Gastrocnemius medialis (tissue), 4 donors: ENCODE results near the gene PIGN. TPM values are rescaled to one million over a fixed set of nuclear protein-coding genes. Genes with fewer than 3 reads are reported as not detected.
"Not testable (repeated sequence)": the region's sequence is repeated elsewhere in the genome, so short reads cannot be mapped to it uniquely, and the experiment has no call there.

Experiments
- ATAC-seq, 2 donors: fragments of 150-250 bp; one replicate each; pipeline ENCODE4 v1.9.1; 2016
- DNase-seq, 2 donors: peaks; one replicate each; pipeline ENCODE4 v3.0.0-alpha.2; 2019
- H3K27ac ChIP-seq, 4 donors: fragments of 200-600 bp; sonication (generic); 1 replicate in 1 of 4; 2 replicates in 3 of 4; pipeline ENCODE4 v1.5.1; 2016 to 2018; ENCODE audit warnings: mild to moderate bottlenecking in 2 of 4, moderate library complexity in 1 of 4
- H3K27me3 ChIP-seq, 3 donors: fragments of 200-600 bp; sonication (generic) in 2 of 3; 1 replicate in 1 of 3; 2 replicates in 2 of 3; pipeline versions ENCODE4 v1.5.1 to v1.6.0; 2016 to 2019; ENCODE audit warnings: mild to moderate bottlenecking in 1 of 3, moderate library complexity in 1 of 3
- H3K36me3 ChIP-seq, 2 donors: fragments of 200-600 bp; sonication (generic) in 1 of 2; one replicate each; pipeline ENCODE4 v1.5.1; 2017 to 2018
- H3K4me1 ChIP-seq, 2 donors: fragments of 200-600 bp; sonication (generic) in 1 of 2; one replicate each; pipeline ENCODE4 v1.5.1; 2016 to 2017; ENCODE audit warnings: mild to moderate bottlenecking in 2 of 2
- H3K4me3 ChIP-seq, 4 donors: fragments of 200-600 bp; sonication (generic) in 3 of 4; 1 replicate in 1 of 4; 2 replicates in 3 of 4; pipeline ENCODE4 v1.5.1; 2016 to 2019; ENCODE audit warnings: mild to moderate bottlenecking in 2 of 4
- H3K9me3 ChIP-seq, 3 donors: fragments of 200-600 bp; sonication (generic) in 2 of 3; 1 replicate in 1 of 3; 2 replicates in 2 of 3; pipeline ENCODE4 v1.5.1; 2016 to 2019
- POLR2A ChIP-seq, 2 donors: fragments of 450-650 bp; IDR thresholded peaks; one replicate each; pipeline ENCODE4 v1.6.1; 2017; ENCODE audit warnings: antibody characterized with exemption in 2 of 2, mild to moderate bottlenecking in 2 of 2, moderate library complexity in 2 of 2
- in situ Hi-C, 4 donors: fragments of 200-750 bp; cut with MboI; loops; one replicate each; pipeline versions ENCODE4 v1.15.0 to v1.8.0; 2017; ENCODE audit warnings: low sequenced_read_pairs in 4 of 4
- intact Hi-C: fragments of 100-400 bp; cut with DNase I; formaldehyde crosslinking; loops from one replicate; pipeline ENCODE4 v1.15.1; 2023; ENCODE audit warnings: low total_unique reads
- total RNA-seq, 4 donors: library from RNA; depleted of rRNA; stranded (reverse); fragments of >200 nt; gene quantifications; one replicate each; pipeline versions ENCODE4 v1.1.0 to v1.2.3, GENCODE V29; 2016
- TF ChIP-seq, protein P1 (sequence below), 5 experiments: fragments of 450-650 bp in 3 of 5; fragments of 200-600 bp in 2 of 5; sonication (generic) in 2 of 5; IDR thresholded peaks in 4 of 5; conservative IDR thresholded peaks in 1 of 5; 1 replicate in 4 of 5; 2 replicates in 1 of 5; pipeline ENCODE4 v1.5.1; 2016 to 2019; ENCODE audit warnings: antibody characterized with exemption in 5 of 5, mild to moderate bottlenecking in 3 of 5, moderate library complexity in 3 of 5

The PIGN gene
- total RNA-seq, 4 donors from 2014 or later: 10.7 to 18.7 (median 14.8) TPM

DNA sequence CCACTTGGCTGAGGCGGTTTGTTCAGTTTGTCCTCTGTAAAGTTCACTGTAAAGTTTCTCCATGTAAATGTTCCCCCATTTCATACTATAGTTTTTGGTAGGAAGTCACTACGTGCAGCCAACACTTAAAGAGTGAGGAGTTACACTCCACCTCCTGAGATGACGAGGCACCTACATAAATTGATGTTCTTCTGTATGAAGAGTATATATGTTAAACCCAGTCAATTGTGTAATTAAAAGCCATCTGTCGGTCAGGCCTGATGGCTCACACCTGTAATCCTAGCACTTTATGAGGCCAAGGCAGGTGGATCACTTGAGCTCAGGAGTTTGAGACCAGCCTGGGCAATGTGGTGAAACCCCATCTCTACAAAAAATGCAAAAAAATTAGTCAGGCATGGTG lies 7.6 kb downstream of the PIGN start:
- no peaks in the 10 kb centered on the region for H3K27me3 ChIP-seq
- no peaks in the 10 kb centered on the region for H3K4me1 ChIP-seq
- ATAC-seq (no peak), DNase-seq (no peak)
- no peaks in the 10 kb centered on the region for H3K36me3 ChIP-seq
- H3K9me3 ChIP-seq: no peaks in the 10 kb centered on the region
- intact Hi-C loops: no loop called here
- H3K27ac ChIP-seq: no peak overlapping the region
- in situ Hi-C loops: loop anchor here in 3 of 4 donors (25.0 kb wide), 4 partner anchors 383 to 808 kb away; partner anchors contain the start of gene PHLPP1 (in 1 of the 3)
- no peak for TF ChIP-seq POLR2A (IDR thresholded peaks at IDR 0.05)
- TF ChIP-seq, protein P1, sequence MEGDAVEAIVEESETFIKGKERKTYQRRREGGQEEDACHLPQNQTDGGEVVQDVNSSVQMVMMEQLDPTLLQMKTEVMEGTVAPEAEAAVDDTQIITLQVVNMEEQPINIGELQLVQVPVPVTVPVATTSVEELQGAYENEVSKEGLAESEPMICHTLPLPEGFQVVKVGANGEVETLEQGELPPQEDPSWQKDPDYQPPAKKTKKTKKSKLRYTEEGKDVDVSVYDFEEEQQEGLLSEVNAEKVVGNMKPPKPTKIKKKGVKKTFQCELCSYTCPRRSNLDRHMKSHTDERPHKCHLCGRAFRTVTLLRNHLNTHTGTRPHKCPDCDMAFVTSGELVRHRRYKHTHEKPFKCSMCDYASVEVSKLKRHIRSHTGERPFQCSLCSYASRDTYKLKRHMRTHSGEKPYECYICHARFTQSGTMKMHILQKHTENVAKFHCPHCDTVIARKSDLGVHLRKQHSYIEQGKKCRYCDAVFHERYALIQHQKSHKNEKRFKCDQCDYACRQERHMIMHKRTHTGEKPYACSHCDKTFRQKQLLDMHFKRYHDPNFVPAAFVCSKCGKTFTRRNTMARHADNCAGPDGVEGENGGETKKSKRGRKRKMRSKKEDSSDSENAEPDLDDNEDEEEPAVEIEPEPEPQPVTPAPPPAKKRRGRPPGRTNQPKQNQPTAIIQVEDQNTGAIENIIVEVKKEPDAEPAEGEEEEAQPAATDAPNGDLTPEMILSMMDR (IDR thresholded peaks at IDR 0.05 in 4 of 5, conservative IDR thresholded peaks at IDR 0.05 in 1 of 5): no peak
- H3K4me3 ChIP-seq: no peak overlapping the region

DNA sequence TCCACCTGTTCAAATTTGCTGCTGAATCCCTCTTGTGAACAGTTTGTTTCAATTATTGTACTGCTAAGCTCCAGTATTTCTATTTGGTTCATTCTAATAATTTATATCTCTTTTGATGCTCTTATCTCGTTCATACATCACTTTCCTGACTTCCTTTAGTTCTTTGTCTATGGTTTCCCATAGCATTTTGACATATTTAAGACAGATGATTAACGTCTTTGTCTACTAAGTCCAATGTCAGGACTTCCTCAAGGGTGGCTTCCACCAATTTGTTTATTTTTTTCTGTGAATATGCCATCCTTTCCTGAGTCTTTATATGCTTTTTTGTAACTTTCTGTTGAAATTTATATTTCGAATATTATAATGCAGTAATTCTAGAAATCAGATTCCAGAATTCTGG lies 9.6 kb downstream of the PIGN start:
- no peak overlapping the region for H3K4me3 ChIP-seq
- TF ChIP-seq POLR2A (IDR thresholded peaks at IDR 0.05): no peak
- TF ChIP-seq, protein P1 (IDR thresholded peaks at IDR 0.05 in 4 of 5, conservative IDR thresholded peaks at IDR 0.05 in 1 of 5): no peak
- no peaks in the 10 kb centered on the region for H3K36me3 ChIP-seq
- no peaks in the 10 kb centered on the region for H3K27me3 ChIP-seq
- H3K27ac ChIP-seq: no peak overlapping the region
- intact Hi-C loops (no loop called here), in situ Hi-C loops (loop anchor here in 3 of 4 donors (25.0 kb wide), 4 partner anchors 385 to 810 kb away; partner anchors contain the start of gene PHLPP1 (in 1 of the 3))
- no peak for DNase-seq
- ATAC-seq: no peak
- no peaks in the 10 kb centered on the region for H3K9me3 ChIP-seq
- no peaks in the 10 kb centered on the region for H3K4me1 ChIP-seq

DNA sequence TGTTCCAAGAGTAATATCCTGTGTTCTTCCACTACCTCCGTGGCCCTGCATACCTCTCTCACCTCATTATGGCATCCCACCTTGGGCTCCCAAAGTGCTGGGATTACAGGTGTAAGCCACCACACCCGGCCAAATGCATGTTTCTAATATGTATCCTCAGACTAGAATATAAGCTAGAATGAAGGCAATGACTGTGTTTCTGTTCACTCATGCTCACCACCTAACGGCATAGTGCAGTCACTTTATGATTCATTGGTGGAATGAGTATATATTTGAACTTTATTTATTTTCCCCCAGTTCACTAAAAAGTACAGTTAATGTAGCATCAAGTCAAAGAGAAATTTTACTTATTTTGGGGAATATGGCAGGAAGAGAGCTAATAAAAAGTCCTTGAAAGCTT lies 11.3 kb downstream of the PIGN start:
- DNase-seq (no peak), ATAC-seq (no peak)
- H3K27me3 ChIP-seq: no peaks in the 10 kb centered on the region
- H3K9me3 ChIP-seq: no peaks in the 10 kb centered on the region
- H3K27ac ChIP-seq: no peak overlapping the region
- in situ Hi-C loops (loop anchor here in 3 of 4 donors (25.0 kb wide), 4 partner anchors 387 to 812 kb away; partner anchors contain the start of gene PHLPP1 (in 1 of the 3)), intact Hi-C loops (no loop called here)
- H3K36me3 ChIP-seq: no peaks in the 10 kb centered on the region
- H3K4me1 ChIP-seq: no peaks in the 10 kb centered on the region
- no peak overlapping the region for H3K4me3 ChIP-seq
- TF ChIP-seq, protein P1 (IDR thresholded peaks at IDR 0.05 in 4 of 5, conservative IDR thresholded peaks at IDR 0.05 in 1 of 5): no peak
- no peak for TF ChIP-seq POLR2A (IDR thresholded peaks at IDR 0.05)

DNA sequence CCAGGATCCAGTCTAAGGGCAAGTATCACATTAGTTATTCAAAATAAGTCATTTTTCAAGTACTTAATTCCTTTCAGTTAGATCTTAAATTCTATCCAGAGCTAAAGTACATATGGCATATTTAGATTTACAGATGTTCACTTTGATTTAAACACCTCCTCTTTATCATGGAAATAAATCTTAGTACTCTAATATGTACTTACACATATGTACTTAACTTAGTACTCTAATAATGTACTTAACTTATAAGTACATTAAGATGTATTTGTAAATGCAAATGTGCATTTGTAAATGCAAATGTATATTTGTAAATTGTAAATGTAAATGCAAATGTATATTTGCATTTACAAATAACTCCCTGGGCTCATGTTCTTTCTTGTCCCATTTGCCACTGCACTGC lies 14.6 kb downstream of the PIGN start:
- no peak overlapping the region for H3K27ac ChIP-seq
- in situ Hi-C loops: no loop called here
- no peaks in the 10 kb centered on the region for H3K27me3 ChIP-seq
- intact Hi-C loops: no loop called here
- no peaks in the 10 kb centered on the region for H3K9me3 ChIP-seq
- ATAC-seq (no peak), DNase-seq (no peak)
- H3K4me3 ChIP-seq: no peak overlapping the region
- no peaks in the 10 kb centered on the region for H3K4me1 ChIP-seq
- H3K36me3 ChIP-seq: no peaks in the 10 kb centered on the region
- no peak for TF ChIP-seq POLR2A (IDR thresholded peaks at IDR 0.05)
- TF ChIP-seq, protein P1 (IDR thresholded peaks at IDR 0.05 in 4 of 5, conservative IDR thresholded peaks at IDR 0.05 in 1 of 5): no peak

DNA sequence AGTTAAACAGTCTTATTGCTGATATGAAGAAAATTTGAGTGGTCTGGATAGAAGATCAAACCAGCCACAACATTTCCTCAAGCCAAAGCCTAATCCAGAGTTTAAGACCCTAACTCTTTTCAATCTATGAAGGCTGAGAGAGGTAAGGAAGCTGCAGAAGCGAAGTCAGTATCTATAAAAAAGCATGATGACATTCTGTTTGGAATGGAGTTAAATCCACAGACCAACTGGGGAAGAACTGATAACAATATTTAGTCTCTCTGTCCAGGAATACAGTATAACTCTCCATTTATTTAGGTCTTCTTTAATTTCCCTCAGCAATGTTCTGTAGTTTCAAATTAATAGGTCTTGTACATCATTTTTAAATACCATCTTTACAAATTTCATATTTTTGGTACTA lies 16.0 kb downstream of the PIGN start:
- TF ChIP-seq, protein P1 (IDR thresholded peaks at IDR 0.05 in 4 of 5, conservative IDR thresholded peaks at IDR 0.05 in 1 of 5): no peak
- TF ChIP-seq POLR2A (IDR thresholded peaks at IDR 0.05): no peak
- no peak overlapping the region for H3K27ac ChIP-seq
- in situ Hi-C loops (no loop called here), intact Hi-C loops (no loop called here)
- DNase-seq (no peak), ATAC-seq (no peak)
- H3K4me3 ChIP-seq: no peak overlapping the region
- no peaks in the 10 kb centered on the region for H3K27me3 ChIP-seq
- H3K36me3 ChIP-seq: no peaks in the 10 kb centered on the region
- H3K9me3 ChIP-seq: no peaks in the 10 kb centered on the region
- H3K4me1 ChIP-seq: no peaks in the 10 kb centered on the region

DNA sequence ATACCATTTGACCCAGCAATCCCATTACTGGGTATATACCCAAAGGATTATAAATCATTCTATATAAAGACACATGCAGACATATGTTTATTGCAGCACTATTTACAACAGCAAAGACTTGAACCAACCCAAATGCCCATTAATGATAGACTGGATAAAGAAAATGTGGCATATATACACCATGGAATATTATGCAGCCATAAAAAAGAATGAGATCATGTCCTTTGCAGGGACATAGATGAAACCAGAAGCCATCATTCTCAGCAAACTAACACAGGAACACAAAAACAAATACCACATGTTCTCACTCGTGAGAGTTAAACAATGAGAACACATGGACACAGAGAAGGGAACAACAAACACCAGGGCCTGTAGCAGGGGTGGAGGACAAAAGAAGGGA lies 20.3 kb downstream of the PIGN start:
- H3K36me3 ChIP-seq, H3K27me3 ChIP-seq, ATAC-seq, H3K4me1 ChIP-seq, H3K27ac ChIP-seq, intact Hi-C loops, H3K9me3 ChIP-seq, in situ Hi-C loops, H3K4me3 ChIP-seq, DNase-seq: not testable (repeated sequence)
